Measurements from ENCODE around the gene TRIP6. TPM values are rescaled to one million over a fixed set of nuclear protein-coding genes. Genes with fewer than 3 reads are reported as not detected.
A peak's percentile ranks its signal among the peaks of the same experiment; 100 is the strongest.

TRIP6 gene
- total and polyA plus RNA-seq, 2 of the 8 experiments (the other 6 are each of a cell fraction or from before 2014, with no cell fraction given) = 88.4 to 103 TPM

DNA sequence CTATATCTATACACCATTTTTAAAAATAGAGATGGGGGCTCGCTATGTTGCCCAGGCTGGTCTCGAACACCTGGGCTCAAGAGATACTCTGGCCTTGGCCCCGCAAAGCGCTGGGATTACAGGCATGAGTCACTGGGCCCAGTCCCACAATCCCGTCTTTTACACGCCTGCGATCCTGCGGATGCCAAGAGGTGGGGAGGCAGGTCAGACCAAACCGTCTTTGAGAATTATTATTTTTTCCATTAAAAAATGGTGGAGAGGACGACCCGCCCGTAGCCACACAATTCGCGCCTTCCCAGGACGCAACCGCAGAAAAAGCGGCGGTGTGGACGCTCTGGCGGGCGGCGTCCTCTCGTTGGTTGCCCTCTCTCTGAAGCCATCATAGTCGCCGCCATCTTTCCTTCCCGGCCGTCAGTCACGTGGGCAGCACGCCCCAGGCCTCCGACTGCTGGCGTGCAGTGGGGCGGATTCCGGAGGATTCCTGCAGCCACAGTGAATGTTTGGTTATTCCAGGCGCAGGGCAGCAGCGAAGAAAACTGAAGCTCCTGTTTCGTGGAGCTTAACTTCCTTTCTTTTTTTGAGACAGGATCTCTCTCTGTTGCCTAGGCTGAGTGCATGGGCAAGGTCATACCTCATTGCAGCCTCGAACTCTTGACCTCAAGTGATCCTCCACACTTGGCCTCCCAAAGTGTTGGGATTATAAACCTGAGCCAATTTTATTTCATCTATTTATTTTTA is 29.9 kb upstream of the TRIP6 start (continued):
- TF ChIP-seq TEAD4 (IDR thresholded peaks at IDR 0.05; ENCODE audit: low read depth, low read length) (peak; percentile 82), EP300 (IDR thresholded peaks at IDR 0.05; ENCODE audit: borderline replicate concordance in 1 of 2, low read depth in 2 of 2, low read length in 2 of 2) (no peak), RFX5 (IDR thresholded peaks at IDR 0.05; ENCODE audit: borderline replicate concordance, low read depth, low read length) (no peak), POLR2A (IDR thresholded peaks at IDR 0.05; ENCODE audit: control extremely low read depth in 1 of 2, low read depth in 2 of 2, low read length in 2 of 2) (no peak; a peak in 1 of 3 replicates), RNF2 (IDR thresholded peaks at IDR 0.05; ENCODE audit: borderline replicate concordance, low read depth, low read length, missing control alignments, poor library complexity, severe bottlenecking) (no peak), PHF8 (conservative IDR thresholded peaks at IDR 0.05; ENCODE audit: low read depth, low read length) (no peak; the same call in 1 of the 2 replicates), CBX5 (IDR thresholded peaks at IDR 0.05; ENCODE audit: low read depth, low read length) (no peak), HDAC2 (IDR thresholded peaks at IDR 0.05; ENCODE audit: borderline replicate concordance in 1 of 2, low read depth in 2 of 2, low read length in 2 of 2) (no peak), TAF1 (IDR thresholded peaks at IDR 0.05; ENCODE audit: low read depth, low read length) (peak; percentile 63), HDAC6 (IDR thresholded peaks at IDR 0.05; ENCODE audit: low read depth, low read length) (no peak), CHD2 (IDR thresholded peaks at IDR 0.05; ENCODE audit: low read length) (0 out of 2 replicates have a peak, but pooled peaks have one; percentile 27), SP4 (IDR thresholded peaks at IDR 0.05; ENCODE audit: low read length) (peak; percentile 70; the same call in 1 of the 2 replicates), NRF1 (IDR thresholded peaks at IDR 0.05; ENCODE audit: low read depth, low read length) (no peak), EGR1 (IDR thresholded peaks at IDR 0.05; ENCODE audit: borderline replicate concordance, low read depth, low read length) (no peak), ATF2 (IDR thresholded peaks at IDR 0.05; ENCODE audit: low read length) (peak; percentile 77; the same call in 1 of the 2 replicates), GABPA (IDR thresholded peaks at IDR 0.05; ENCODE audit: borderline replicate concordance, insufficient read depth, low read length) (no peak), SAP30 (IDR thresholded peaks at IDR 0.05; ENCODE audit: insufficient read depth, insufficient replicate concordance, low read length) (no peak), TAF7 (optimal IDR thresholded peaks at IDR 0.05; ENCODE audit: borderline replicate concordance, low read depth, low read length) (no peak), ZNF274 (IDR thresholded peaks at IDR 0.05; ENCODE audit: borderline replicate concordance, extremely low read depth, low read length) (no peak)
- TF ChIP-seq, protein P1, sequence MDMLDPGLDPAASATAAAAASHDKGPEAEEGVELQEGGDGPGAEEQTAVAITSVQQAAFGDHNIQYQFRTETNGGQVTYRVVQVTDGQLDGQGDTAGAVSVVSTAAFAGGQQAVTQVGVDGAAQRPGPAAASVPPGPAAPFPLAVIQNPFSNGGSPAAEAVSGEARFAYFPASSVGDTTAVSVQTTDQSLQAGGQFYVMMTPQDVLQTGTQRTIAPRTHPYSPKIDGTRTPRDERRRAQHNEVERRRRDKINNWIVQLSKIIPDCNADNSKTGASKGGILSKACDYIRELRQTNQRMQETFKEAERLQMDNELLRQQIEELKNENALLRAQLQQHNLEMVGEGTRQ (IDR thresholded peaks at IDR 0.05; ENCODE audit: low read length) = peak; percentile 96
